IMR-90 (cell line): Measurements from ENCODE around the gene HMGB3. TPM values are rescaled to one million over a fixed set of nuclear protein-coding genes. Genes with fewer than 3 reads are reported as not detected.

ENCODE experiments used
- ATAC-seq: fragments of 200-7000 bp; cut with Tn5 transposase; 2 replicates; pipeline ENCODE4 v1.9.1; 2020; ENCODE audit warnings: low read depth, mild to moderate bottlenecking, moderate library complexity
- BruUV-seq: library from RNA; stranded (reverse); fragments of 400-500 nt; replicated peaks from 2 replicates; lab custom pipeline; 2021; lab: Mats Ljungman, UMichigan
- CTCF ChIA-PET: fragments of 300-600 bp; formaldehyde crosslinking; extraction: SDS; loops from one replicate; lab custom pipeline; 2021; ENCODE audit warnings: antibody characterized with exemption; lab: Yijun Ruan, JAX
- POLR2A ChIA-PET: fragments of 300-600 bp; sonication (Branson Sonifier 250); formaldehyde crosslinking; loops from one replicate; lab custom pipeline; 2022; ENCODE audit warnings: antibody characterized with exemption; ENCODE audit not compliant: unreplicated experiment; lab: Charles Lee
- DNase-seq: peaks from one replicate; pipeline ENCODE4 v3.0.0; 2013
- H2AFZ ChIP-seq: replicated peaks from 2 replicates; pipeline ENCODE3; 2013; ENCODE audit warnings: low read length, mild to moderate bottlenecking; ENCODE audit not compliant: poor library complexity
- H2AK5ac ChIP-seq: 2 replicates; pipeline ENCODE4 v1.6.1; 2013; ENCODE audit warnings: low read depth, low read length, inconsistent platforms
- H2AK9ac ChIP-seq: replicated peaks from 2 replicates; pipeline ENCODE3; 2013; ENCODE audit warnings: mild to moderate bottlenecking, low read depth, low read length, moderate library complexity; ENCODE audit not compliant: poor library complexity
- H2BK120ac ChIP-seq: 2 replicates; pipeline ENCODE4 v1.6.1; 2013; ENCODE audit warnings: low read depth, low read length, inconsistent platforms
- H2BK15ac ChIP-seq: 3 replicates; pipeline ENCODE4 v1.6.1; 2013; ENCODE audit warnings: low read depth, low read length, inconsistent platforms
- H2BK20ac ChIP-seq: 2 replicates; pipeline ENCODE4 v1.6.1; 2013; ENCODE audit warnings: low read depth, mild to moderate bottlenecking, inconsistent platforms, low read length, moderate library complexity
- H2BK5ac ChIP-seq: 2 replicates; pipeline ENCODE4 v1.6.1; 2013; ENCODE audit warnings: mild to moderate bottlenecking, low read depth, low read length, inconsistent platforms; ENCODE audit not compliant: poor library complexity, severe bottlenecking
- H3K14ac ChIP-seq: replicated peaks from 2 replicates; pipeline ENCODE4 v1.6.1; 2013; ENCODE audit warnings: low read depth, low read length, inconsistent platforms
- H3K18ac ChIP-seq: 2 replicates; pipeline ENCODE4 v1.6.1; 2013; ENCODE audit warnings: low read depth, low read length, control low read depth
- H3K23ac ChIP-seq: 2 replicates; pipeline ENCODE4 v1.6.1; 2013; ENCODE audit warnings: low read depth, low read length, inconsistent platforms
- H3K27ac ChIP-seq: 2 replicates; pipeline ENCODE4 v1.5.1; 2013; ENCODE audit warnings: mild to moderate bottlenecking, control low read depth, low read length; ENCODE audit not compliant: insufficient read depth
- H3K27me3 ChIP-seq: 2 replicates; pipeline ENCODE4 v1.6.1; 2013; ENCODE audit warnings: low read length; ENCODE audit not compliant: control insufficient read depth, insufficient read depth
- H3K36me3 ChIP-seq: 2 replicates; pipeline ENCODE4 v1.6.1; 2013; ENCODE audit warnings: low read length, mixed read lengths; ENCODE audit not compliant: control insufficient read depth, insufficient read depth
- H3K4ac ChIP-seq: 2 replicates; pipeline ENCODE4 v1.6.1; 2013; ENCODE audit warnings: low read depth, low read length, inconsistent platforms
- H3K4me1 ChIP-seq: 2 replicates; pipeline ENCODE4 v1.6.1; 2013; ENCODE audit warnings: low read length, mixed read lengths; ENCODE audit not compliant: control insufficient read depth, insufficient read depth
- H3K4me2 ChIP-seq: 2 replicates; pipeline ENCODE4 v1.6.1; 2013; ENCODE audit warnings: low read depth, mild to moderate bottlenecking, control low read depth, low read length, moderate library complexity
- H3K4me3 ChIP-seq: 2 replicates; pipeline ENCODE4 v1.5.1; 2013; ENCODE audit warnings: low read depth, mild to moderate bottlenecking, control low read depth, low read length, moderate library complexity; ENCODE audit not compliant: insufficient read depth
- H3K56ac ChIP-seq: 2 replicates; pipeline ENCODE4 v1.6.1; 2013; ENCODE audit warnings: low read length, inconsistent platforms; ENCODE audit not compliant: insufficient read depth; ENCODE audit errors: extremely low read depth
- H3K79me1 ChIP-seq, 2 experiments: 2 replicates each; pipeline ENCODE4 v1.6.1; 2013; ENCODE audit warnings: low read length in 2 of 2, inconsistent platforms in 1 of 2, low read depth in 1 of 2
- H3K9ac ChIP-seq: 2 replicates; pipeline ENCODE4 v1.6.1; 2013; ENCODE audit warnings: low read depth, low read length, control low read depth
- H3K9me1 ChIP-seq: 2 replicates; pipeline ENCODE4 v1.6.1; 2013; ENCODE audit warnings: low read length, inconsistent platforms; ENCODE audit not compliant: insufficient read depth
- H3K9me3 ChIP-seq: 2 replicates; pipeline ENCODE4 v1.6.1; 2013; ENCODE audit warnings: low read length; ENCODE audit not compliant: control insufficient read depth, insufficient read depth
- H4K20me1 ChIP-seq: 2 replicates; pipeline ENCODE4 v1.6.1; 2013; ENCODE audit warnings: low read length, inconsistent platforms; ENCODE audit not compliant: insufficient read depth
- H4K5ac ChIP-seq: 2 replicates; pipeline ENCODE4 v1.6.1; 2013; ENCODE audit warnings: mild to moderate bottlenecking, low read depth, low read length, control low read depth
- H4K8ac ChIP-seq, 2 experiments: 2 replicates each; pipeline ENCODE4 v1.6.1; 2013; ENCODE audit warnings: low read depth in 2 of 2, low read length in 2 of 2, control low read depth in 1 of 2, inconsistent platforms in 1 of 2
- H4K91ac ChIP-seq: 2 replicates; pipeline ENCODE4 v1.6.1; 2013; ENCODE audit warnings: low read depth, low read length, inconsistent platforms; ENCODE audit not compliant: insufficient read depth
- BHLHE40 ChIP-seq: fragments of 150-350 bp; IDR thresholded peaks from 2 replicates; pipeline ENCODE4 v1.6.1; 2016; ENCODE audit warnings: mild to moderate bottlenecking, low read depth, low read length
- CEBPB ChIP-seq: IDR thresholded peaks from 2 replicates; pipeline ENCODE4 v1.6.1; 2012; ENCODE audit warnings: low read depth, low read length, improper control_type of control experiment
- CTCF ChIP-seq: conservative IDR thresholded peaks from 2 replicates; pipeline ENCODE4 v1.5.1; 2012; ENCODE audit warnings: mild to moderate bottlenecking, low read depth, low read length, improper control_type of control experiment
- ELK1 ChIP-seq: fragments of 150-350 bp; IDR thresholded peaks from 2 replicates; pipeline ENCODE4 v1.6.1; 2016; ENCODE audit warnings: low read depth, mild to moderate bottlenecking, low read length, moderate library complexity, borderline replicate concordance
- FOS ChIP-seq: fragments of 150-350 bp; IDR thresholded peaks from 2 replicates; pipeline ENCODE4 v1.6.1; 2016; ENCODE audit warnings: low read depth, low read length
- MAFK ChIP-seq: IDR thresholded peaks from 2 replicates; pipeline ENCODE4 v1.6.1; 2012; ENCODE audit warnings: low read depth, low read length, improper control_type of control experiment
- MAZ ChIP-seq: IDR thresholded peaks from 2 replicates; pipeline ENCODE4 v1.6.1; 2012; ENCODE audit warnings: low read depth, mild to moderate bottlenecking, low read length, improper control_type of control experiment, moderate library complexity, borderline replicate concordance
- MXI1 ChIP-seq: IDR thresholded peaks from 2 replicates; pipeline ENCODE4 v1.6.1; 2012; ENCODE audit warnings: low read depth, mild to moderate bottlenecking, low read length, moderate library complexity, borderline replicate concordance
- NFE2L2 ChIP-seq: fragments of 150-350 bp; IDR thresholded peaks from 2 replicates; pipeline ENCODE4 v1.6.1; 2016; ENCODE audit warnings: low read depth, mild to moderate bottlenecking, low read length
- POLR2A ChIP-seq: IDR thresholded peaks from 2 replicates; pipeline ENCODE4 v1.6.1; 2012; ENCODE audit warnings: mild to moderate bottlenecking, low read depth, low read length
- RAD21 ChIP-seq: IDR thresholded peaks from 2 replicates; pipeline ENCODE4 v1.6.1; 2012; ENCODE audit warnings: low read length, improper control_type of control experiment
- RCOR1 ChIP-seq: IDR thresholded peaks from 2 replicates; pipeline ENCODE4 v1.6.1; 2012; ENCODE audit warnings: mild to moderate bottlenecking, low read length, improper control_type of control experiment; ENCODE audit not compliant: insufficient replicate concordance
- RFX5 ChIP-seq: IDR thresholded peaks from 2 replicates; pipeline ENCODE4 v1.8.0; 2012; ENCODE audit warnings: low read depth, mild to moderate bottlenecking, low read length, moderate library complexity
- SMC3 ChIP-seq: fragments of 150-350 bp; IDR thresholded peaks from 2 replicates; pipeline ENCODE4 v1.6.1; 2016; ENCODE audit warnings: low read depth, mild to moderate bottlenecking, antibody characterized with exemption, low read length, moderate library complexity
- USF2 ChIP-seq: fragments of 150-350 bp; IDR thresholded peaks from 2 replicates; pipeline ENCODE4 v1.6.1; 2017; ENCODE audit warnings: mild to moderate bottlenecking, antibody characterized with exemption, low read length, low read depth
- WGBS, 2 experiments: methylation state at CpG; one replicate each; pipeline versions ENCODE4 v1.1.5 to v1.1.7; 2013; ENCODE audit warnings: missing lambda C conversion rate in 2 of 2; ENCODE audit not compliant: insufficient read length in 1 of 2; ENCODE audit errors: extremely low coverage in 2 of 2; 5-methylcytosine and 5-hydroxymethylcytosine counted together
- dilution Hi-C: fragments of 300-500 bp; cut with HindIII; formaldehyde crosslinking; loops from one replicate; pipeline ENCODE4 v1.14.3; 2018; ENCODE audit warnings: low sequenced_read_pairs; ENCODE audit not compliant: unreplicated experiment
- in situ Hi-C: fragments of 300-500 bp; cut with MboI; formaldehyde crosslinking; loops from 3 replicates; pipeline ENCODE4 v1.14.3; 2019; ENCODE audit warnings: low sequenced_read_pairs, inconsistent platforms, mixed read lengths
- intact Hi-C: fragments of 100-400 bp; cut with micrococcal nuclease; formaldehyde crosslinking; loops from 2 replicates; pipeline ENCODE4 v1.10.0; 2022
- polyA plus RNA-seq, 3 experiments: library from polyadenylated mRNA; depleted of rRNA; stranded (reverse); fragments of >200 nt; gene quantifications; 2 replicates each; pipeline ENCODE4 v1.2.3, GENCODE V29; 2012; ENCODE audit warnings: low replicate concordance in 1 of 3
- total RNA-seq: library from RNA; depleted of rRNA; stranded (reverse); fragments of >200 nt; gene quantifications from 2 replicates; pipeline ENCODE4 v1.2.3, GENCODE V29; 2012

Gene HMGB3
- total and polyA plus RNA-seq, 2 of the 4 experiments (the other 2 are of a cell fraction) = 14.7 to 21.3 TPM

- no peak overlapping the region for H2BK20ac ChIP-seq
- no peak overlapping the region for H3K23ac ChIP-seq
- no peak overlapping the region for H4K5ac ChIP-seq
- no peaks in the 10 kb centered on the region for H3K9me3 ChIP-seq
- no peak overlapping the region for H3K18ac ChIP-seq
- H2AFZ ChIP-seq = peak overlapping the region; percentile 79
- H3K27me3 ChIP-seq = no peaks in the 10 kb centered on the region
- no peak overlapping the region for H3K9ac ChIP-seq
- H4K20me1 ChIP-seq = no peaks in the 10 kb centered on the region
- peaks cover 0 to 5% of the 10 kb centered on the region in 2 experiments; a peak in 2 of 4 replicates for H3K79me1 ChIP-seq
- H3K4me3 ChIP-seq = peak overlapping the region; percentile 56
- no peak overlapping the region for H2AK9ac ChIP-seq
- in situ Hi-C loops = loop anchor here (10.0 kb wide), 2 partner anchors 89 to 209 kb away; partner anchors contain the start of gene CD99L2
- no peak overlapping the region for H2AK5ac ChIP-seq
- H2BK5ac ChIP-seq = no peak overlapping the region
- no peak overlapping the region for H3K56ac ChIP-seq
- no peak overlapping the region for H3K4me2 ChIP-seq
- H3K4ac ChIP-seq = no peak overlapping the region
- H4K91ac ChIP-seq = no peak overlapping the region
- no peak overlapping the region for H2BK15ac ChIP-seq
- no peak overlapping the region for H4K8ac ChIP-seq
- ChIA-PET CTCF (no interaction called here), POLR2A (no interaction called here)
- TF ChIP-seq NFE2L2 = no peak
- no peak for TF ChIP-seq RCOR1
- no peak for TF ChIP-seq MAFK
- no peak for TF ChIP-seq POLR2A
- TF ChIP-seq MAZ = no peak
- no peak for TF ChIP-seq RAD21
- TF ChIP-seq ELK1 = no peak
- TF ChIP-seq CEBPB = no peak
- no peak for TF ChIP-seq USF2
- TF ChIP-seq RFX5 = no peak
- TF ChIP-seq FOS = no peak
- no peak for TF ChIP-seq BHLHE40
- TF ChIP-seq CTCF = no peak
- TF ChIP-seq SMC3 = no peak
- no peak for TF ChIP-seq MXI1
- ATAC-seq = peak; percentile 25
- dilution Hi-C loops = no loop called here
- WGBS, 2 experiments = 26% methylated on average over 20 of the region's 96 CpGs; no CpG with 5 or more reads in 1 of the 2 experiments
- intact Hi-C loops = loop anchor here (1.0 to 10.0 kb wide), 3 partner anchors 84 to 1049 kb away; partner anchors contain the start of gene EOLA2
- H2BK120ac ChIP-seq = no peak overlapping the region
- BruUV-seq = no TSS peak
- H3K36me3 ChIP-seq = peaks cover 4% of the 10 kb centered on the region
- DNase-seq = no peak
- H3K9me1 ChIP-seq = no peaks in the 10 kb centered on the region
- H3K4me1 ChIP-seq = no peaks in the 10 kb centered on the region
- peak overlapping the region; percentile 41; the same call in 1 of the 2 replicates for H3K27ac ChIP-seq
- no peak overlapping the region for H3K14ac ChIP-seq
These were observed 510 bp downstream of the HMGB3 start for GRCh38 chrX:150983521-150984168.
